GM12878 (cell line): ENCODE measurements around the gene PALS2. TPM values are rescaled to one million over a fixed set of nuclear protein-coding genes. Genes with fewer than 3 reads are reported as not detected.

Experiments used
- ATAC-seq: fragments of 200-7000 bp; cut with Tn5 transposase; 3 replicates; pipeline ENCODE4 v1.9.1; 2020; ENCODE audit warnings: mild to moderate bottlenecking, moderate library complexity
- BruUV-seq: library from RNA; stranded (reverse); fragments of 400-500 nt; replicated peaks from 2 replicates; lab custom pipeline; 2021; lab: Mats Ljungman, UMichigan
- CTCF ChIA-PET: fragments of 300-600 bp; sonication (Branson Sonifier 250); formaldehyde crosslinking; extraction: SDS; loops from one replicate; lab custom pipeline; 2021; ENCODE audit warnings: inconsistent platforms; lab: Yijun Ruan, JAX
- POLR2A ChIA-PET: fragments of 350-600 bp; formaldehyde crosslinking; extraction: SDS; loops from one replicate; lab custom pipeline; 2021; ENCODE audit warnings: inconsistent platforms; lab: Charles Lee
- RAD21 ChIA-PET: fragments of 300-600 bp; sonication (Branson Sonifier 250); formaldehyde crosslinking; loops from one replicate; lab custom pipeline; 2023; ENCODE audit warnings: antibody characterized with exemption; ENCODE audit not compliant: unreplicated experiment; lab: Charles Lee
- SMC1A ChIA-PET: fragments of 300-600 bp; sonication (Branson Sonifier 250); formaldehyde crosslinking; loops from one replicate; lab custom pipeline; 2023; ENCODE audit not compliant: unreplicated experiment, uncharacterized antibody; lab: Charles Lee
- DNase-seq: peaks from one replicate; pipeline ENCODE4 v3.0.0-alpha.2; 2011; ENCODE audit warnings: low read depth, low spot score
- FAIRE-seq: peaks from 3 replicates; lab custom pipeline; 2011; peaks lifted over from hg19 to GRCh38; lab: Jason Lieb, UNC
- H2AFZ ChIP-seq: 2 replicates; pipeline ENCODE4 v1.6.0; 2011; ENCODE audit warnings: low read depth, low read length, control low read depth; ENCODE audit not compliant: control insufficient read depth
- H3K27ac ChIP-seq: 2 replicates; pipeline ENCODE4 v1.5.1; 2011; ENCODE audit warnings: control low read depth; ENCODE audit not compliant: control insufficient read depth, insufficient read depth
- H3K27me3 ChIP-seq, 2 experiments: replicated peaks in 1 of 2; 2 replicates each; pipeline versions ENCODE4 v1.6.0 to v1.6.1; 2011; ENCODE audit warnings: low read length in 1 of 2; ENCODE audit not compliant: control insufficient read depth in 2 of 2, insufficient read depth in 2 of 2
- H3K36me3 ChIP-seq, 2 experiments: 2 replicates each; pipeline ENCODE4 v1.5.1; 2011; ENCODE audit warnings: low read length in 1 of 2; ENCODE audit not compliant: control insufficient read depth in 2 of 2, insufficient read depth in 2 of 2
- H3K4me1 ChIP-seq: 2 replicates; pipeline ENCODE4 v1.6.1; 2011; ENCODE audit warnings: mild to moderate bottlenecking, low read length, moderate library complexity, mixed read lengths; ENCODE audit not compliant: control insufficient read depth, insufficient read depth
- H3K4me2 ChIP-seq: 2 replicates; pipeline ENCODE4 v1.6.0; 2011; ENCODE audit warnings: control low read depth; ENCODE audit not compliant: control insufficient read depth, insufficient read depth
- H3K4me3 ChIP-seq: fragments of 200-600 bp; sonication (generic); 2 replicates; pipeline ENCODE4 v1.5.1; 2016
- H3K79me2 ChIP-seq: 2 replicates; pipeline ENCODE4 v1.6.0; 2011; ENCODE audit warnings: low read length; ENCODE audit not compliant: control insufficient read depth, insufficient read depth
- H3K9ac ChIP-seq: 2 replicates; pipeline ENCODE4 v1.8.0; 2011; ENCODE audit warnings: low read length, control low read depth, mixed read lengths; ENCODE audit not compliant: control insufficient read depth, insufficient read depth
- H3K9me3 ChIP-seq: replicated peaks from 3 replicates; pipeline ENCODE4 v1.5.1; 2011; ENCODE audit warnings: mild to moderate bottlenecking, low read length; ENCODE audit not compliant: control insufficient read depth, insufficient read depth
- H4K20me1 ChIP-seq: 2 replicates; pipeline ENCODE4 v1.6.0; 2011; ENCODE audit not compliant: control insufficient read depth, insufficient read depth
- RAD21 ChIP-seq: IDR thresholded peaks from 2 replicates; pipeline ENCODE4 v1.6.1; 2011; ENCODE audit warnings: mild to moderate bottlenecking, low read depth, low read length, moderate library complexity; ENCODE audit not compliant: insufficient read depth
- SPI1 ChIP-seq: IDR thresholded peaks from 2 replicates; pipeline ENCODE4 v1.6.1; 2011; ENCODE audit warnings: low read depth, mild to moderate bottlenecking, low read length, moderate library complexity, borderline replicate concordance; ENCODE audit not compliant: insufficient read depth
- ZZZ3 ChIP-seq: IDR thresholded peaks from 2 replicates; pipeline ENCODE4 v1.6.1; 2011; ENCODE audit warnings: low read depth; ENCODE audit not compliant: control insufficient read depth, insufficient read length
- WGBS: methylation state at CpG from one replicate; pipeline ENCODE4 v1.1.6; 2016; ENCODE audit warnings: low lambda C conversion rate; ENCODE audit not compliant: insufficient replicate concordance, insufficient coverage; ENCODE audit errors: missing lambda C conversion rate; 5-methylcytosine and 5-hydroxymethylcytosine counted together
- in situ Hi-C: fragments of 300-500 bp; cut with MboI; formaldehyde crosslinking; loops from 9 replicates; pipeline ENCODE4 v1.14.3; 2018; ENCODE audit warnings: mixed read lengths
- intact Hi-C: fragments of 100-400 bp; cut with micrococcal nuclease; formaldehyde crosslinking; loops from one replicate; pipeline ENCODE4 v1.14.2; 2022; ENCODE audit not compliant: unreplicated experiment
- polyA plus RNA-seq, 11 experiments: library from polyadenylated mRNA; depleted of rRNA in 4 of 11; unstranded in 6 of 11; stranded (reverse) in 5 of 11; fragments of >200 nt; fragmentation: Nextera tagmentation in 4 of 11; fragmentation: Illumina TruSeq in 1 of 11; extraction: Ambion mirVana in 4 of 11; extraction: Trizol in 1 of 11; gene quantifications; 1 replicate in 1 of 11; 2 replicates in 10 of 11; pipeline versions ENCODE4 v1.2.1 to v1.2.3, GENCODE V29; 2011 to 2016; ENCODE audit warnings: inconsistent platforms in 2 of 11, missing spikeins in 2 of 11, low read depth in 1 of 11
- total RNA-seq, 4 experiments: library from RNA; depleted of rRNA in 3 of 4; stranded (reverse); fragments of >200 nt in 3 of 4; fragmentation: Illumina TruSeq in 1 of 4; extraction: Trizol in 1 of 4; gene quantifications; 2 replicates each; pipeline versions ENCODE4 v1.2.1 to v1.2.3, GENCODE V29; 2013 to 2021

PALS2 gene
- total and polyA plus RNA-seq, 10 of the 15 experiments (the other 5 are each of a cell fraction or from before 2014, with no cell fraction given), result 10.7 to 53.5 (median 20.1) TPM

DNA sequence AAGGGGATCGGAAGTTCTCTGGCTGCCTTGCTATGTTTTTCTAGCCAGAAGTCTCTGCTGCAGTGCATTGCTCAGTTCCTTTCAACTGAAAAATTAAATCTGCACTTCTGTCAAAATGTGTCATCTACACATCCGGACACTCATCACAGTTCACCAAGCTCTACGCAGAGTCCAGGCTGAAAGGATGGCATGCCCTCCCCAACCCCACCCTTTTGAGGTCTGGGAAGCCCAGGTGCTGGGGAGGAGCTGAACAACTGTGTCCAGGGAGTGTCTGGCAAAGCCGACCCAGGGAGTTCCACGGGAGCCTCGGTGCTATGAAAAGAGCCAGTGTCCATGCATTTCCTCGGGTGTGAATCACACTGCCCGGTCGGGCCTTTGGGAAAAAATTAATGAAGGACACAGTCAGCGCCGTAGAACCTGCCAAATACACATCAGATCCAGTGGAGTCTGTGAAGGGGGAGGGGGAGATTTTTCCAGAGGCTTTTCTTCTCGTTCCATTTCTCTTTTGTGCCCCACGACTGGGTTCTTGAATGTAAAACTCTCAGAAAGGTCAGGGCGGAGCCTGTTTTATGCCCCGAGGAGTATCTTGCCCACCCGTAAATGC lies 757 bp upstream of the PALS2 start:
- ATAC-seq, result peak; percentile 24
- in situ Hi-C loops (no loop called here), intact Hi-C loops (loop anchor here (2.0 to 10.0 kb wide), 2 partner anchors 16 to 1028 kb away; no protein-coding TSS in a partner anchor)
- no TSS peak for BruUV-seq
- no peak for TF ChIP-seq ZZZ3
- no peak for TF ChIP-seq RAD21
- TF ChIP-seq SPI1, result 0 out of 2 replicates have a peak, but pooled peaks have one; percentile 20
- Histone ChIP-seq H2AFZ (peak overlapping the region; percentile 91), H3K27ac (no peak overlapping the region), H3K36me3 (no peaks in the 10 kb centered on the region), H3K9me3 (no peaks in the 10 kb centered on the region), H3K4me3 (peak overlapping the region; percentile 81), H3K9ac (peak overlapping the region; percentile 63; the same call in 1 of the 2 replicates), H3K79me2 (peaks cover 37% of the 10 kb centered on the region), H3K27me3 (peaks cover 0 to 2% of the 10 kb centered on the region in 2 experiments; a peak in 3 of 4 replicates), H3K4me2 (peak overlapping the region; percentile 94), H4K20me1 (no peaks in the 10 kb centered on the region), H3K4me1 (no peaks in the 10 kb centered on the region; the same call in 1 of the 2 replicates)
- 1% methylated on average over 16 of the region's 16 CpGs for WGBS
- SMC1A ChIA-PET, result interaction anchor here (10.1 kb wide), 1 partner anchor 95 kb away, joined by 142 read pairs; no protein-coding TSS in a partner anchor
- no peak for DNase-seq
- POLR2A ChIA-PET, result no interaction called here
- FAIRE-seq, result no peak
- CTCF ChIA-PET, result interaction anchor here (0.9 to 7.1 kb wide), 2 partner anchors 17 to 283 kb away, joined by 3 to 147 read pairs; no protein-coding TSS in a partner anchor
- RAD21 ChIA-PET, result interaction anchor here (8.1 kb wide), 1 partner anchor 95 kb away, joined by 106 read pairs; no protein-coding TSS in a partner anchor
